ENCODE results near the gene NINJ2. TPM values are rescaled to one million over a fixed set of nuclear protein-coding genes. Genes with fewer than 3 reads are reported as not detected.

The NINJ2 gene
- polyA plus RNA-seq, 3 donors = 32.9 to 92.7 (median 73.7) TPM

- no peaks in the 10 kb centered on the region for H3K36me3 ChIP-seq (replicated peaks in 1 of 2; ENCODE audit: control insufficient read depth in 1 of 2, insufficient read depth in 2 of 2, low read length in 2 of 2)
- H3K36me3 Mint-ChIP-seq = peaks cover 13 to 22% of the 10 kb centered on the region in 2 donors
- peaks cover 0 to 4% (median 2%) of the 10 kb centered on the region in 7 donors for H3K9me3 Mint-ChIP-seq
Measured at GRCh38 chr12:590206-590750, 73.0 kb downstream of the NINJ2 start.

GRCh38 chr12:588646-589045, 74.6 kb downstream of the NINJ2 start:
- Histone ChIP-seq H3K9me3 (replicated peaks in 1 of 2; ENCODE audit: control insufficient read depth in 1 of 2, insufficient read depth in 1 of 2, low read length in 2 of 2) (no peaks in the 10 kb centered on the region), H3K79me2 (ENCODE audit: insufficient read depth, low read length) (no peaks in the 10 kb centered on the region), H3K27me3 (ENCODE audit: control insufficient read depth in 2 of 2, insufficient read depth in 2 of 2, low read length in 2 of 2) (no peaks in the 10 kb centered on the region), H4K20me1 (ENCODE audit: insufficient read depth, low read length) (no peaks in the 10 kb centered on the region), H3K4me2 (replicated peaks; ENCODE audit: extremely low read depth, low read length, poor library complexity, severe bottlenecking) (no peak overlapping the region), H3K9ac (ENCODE audit: insufficient read depth, low read length, poor library complexity, severe bottlenecking) (no peak overlapping the region), H3K36me3 (replicated peaks in 1 of 2; ENCODE audit: control insufficient read depth in 1 of 2, insufficient read depth in 2 of 2, low read length in 2 of 2) (no peaks in the 10 kb centered on the region), H2AFZ (ENCODE audit: insufficient read depth, low read depth, low read length, poor library complexity, severe bottlenecking) (no peak overlapping the region), H3K4me1 (ENCODE audit: control insufficient read depth in 1 of 2, insufficient read depth in 2 of 2, low read length in 2 of 2) (peaks cover 20 to 22% of the 10 kb centered on the region in 2 donors), H3K4me3 (replicated peaks in 1 of 3; ENCODE audit: low read depth in 2 of 3, low read length in 3 of 3) (no peak overlapping the region), H3K27ac (ENCODE audit: low read depth in 1 of 2, low read length in 2 of 2) (no peak overlapping the region)
- Mint-ChIP-seq H3K4me3 (no peak overlapping the region), H3K27ac (no peak overlapping the region), H3K4me1 (peaks cover 27% of the 10 kb centered on the region), H3K9me3 (peaks cover 0 to 5% (median 2%) of the 10 kb centered on the region in 7 donors), H3K27me3 (ENCODE audit: low read depth in 3 of 3) (peaks cover 0 to 1% (median 0%) of the 10 kb centered on the region in 3 donors), H3K36me3 (peaks cover 17 to 20% of the 10 kb centered on the region in 2 donors)
- no peak for DNase-seq
- WGBS (ENCODE audit: insufficient coverage) = no CpG with 5 or more reads among the region's 4 CpGs
- TF ChIP-seq CTCF (IDR thresholded peaks at IDR 0.05) = no peak
- intact Hi-C loops (cut with micrococcal nuclease) = no loop called here

More at GRCh38 chr12:590206-590750, 73.0 kb downstream of the NINJ2 start:
- intact Hi-C loops (cut with micrococcal nuclease) = no loop called here
- Histone ChIP-seq H4K20me1 (ENCODE audit: insufficient read depth, low read length) (no peaks in the 10 kb centered on the region), H3K27ac (ENCODE audit: low read depth in 1 of 2, low read length in 2 of 2) (no peak overlapping the region), H3K4me3 (replicated peaks in 1 of 3; ENCODE audit: low read depth in 2 of 3, low read length in 3 of 3) (no peak overlapping the region), H3K4me1 (ENCODE audit: control insufficient read depth in 1 of 2, insufficient read depth in 2 of 2, low read length in 2 of 2) (peaks cover 34 to 39% of the 10 kb centered on the region in 2 donors), H3K9me3 (replicated peaks in 1 of 2; ENCODE audit: control insufficient read depth in 1 of 2, insufficient read depth in 1 of 2, low read length in 2 of 2) (no peaks in the 10 kb centered on the region), H3K9ac (ENCODE audit: insufficient read depth, low read length, poor library complexity, severe bottlenecking) (no peak overlapping the region), H3K4me2 (replicated peaks; ENCODE audit: extremely low read depth, low read length, poor library complexity, severe bottlenecking) (no peak overlapping the region), H3K27me3 (ENCODE audit: control insufficient read depth in 2 of 2, insufficient read depth in 2 of 2, low read length in 2 of 2) (no peaks in the 10 kb centered on the region), H3K79me2 (ENCODE audit: insufficient read depth, low read length) (no peaks in the 10 kb centered on the region), H2AFZ (ENCODE audit: insufficient read depth, low read depth, low read length, poor library complexity, severe bottlenecking) (no peak overlapping the region)
- DNase-seq = no peak
- Mint-ChIP-seq H3K4me1 (peaks cover 43% of the 10 kb centered on the region), H3K27me3 (ENCODE audit: low read depth in 3 of 3) (peaks cover 0 to 1% (median 0%) of the 10 kb centered on the region in 3 donors), H3K27ac (no peak overlapping the region), H3K4me3 (no peak overlapping the region)
- TF ChIP-seq CTCF (IDR thresholded peaks at IDR 0.05) = no peak
- 88% methylated on average over 13 of the region's 14 CpGs for WGBS (ENCODE audit: insufficient coverage)
